Lower leg skin (tissue), 4 donors: ENCODE data around the gene EN2. TPM values are rescaled to one million over a fixed set of nuclear protein-coding genes. Genes with fewer than 3 reads are reported as not detected.

Source experiments
- DNase-seq, 2 donors: peaks; one replicate each; pipeline ENCODE4 v3.0.0-alpha.2; 2019; ENCODE audit warnings: low spot score in 2 of 2
- H3K4me3 ChIP-seq: fragments of 200-600 bp; sonication (generic); 2 replicates; pipeline ENCODE4 v1.5.1; 2017; ENCODE audit warnings: mild to moderate bottlenecking, low read depth; ENCODE audit not compliant: poor library complexity, severe bottlenecking
- CTCF ChIP-seq, 3 donors: fragments of 450-650 bp; IDR thresholded peaks; one replicate each; pipeline ENCODE4 v1.5.1; 2016; ENCODE audit warnings: antibody characterized with exemption in 3 of 3, mild to moderate bottlenecking in 3 of 3, moderate library complexity in 2 of 3
- POLR2A ChIP-seq, 2 donors: fragments of 450-650 bp; IDR thresholded peaks; one replicate each; pipeline ENCODE4 v1.6.1; 2016 to 2017; ENCODE audit warnings: antibody characterized with exemption in 2 of 2, mild to moderate bottlenecking in 1 of 2, moderate library complexity in 1 of 2
- WGBS, 2 donors: methylation state at CpG; one replicate each; pipeline ENCODE4 v1.1.5; 2018; 5-methylcytosine and 5-hydroxymethylcytosine counted together
- intact Hi-C: fragments of 100-400 bp; cut with DNase I; formaldehyde crosslinking; loops from one replicate; pipeline ENCODE4 v1.15.0; 2023; ENCODE audit warnings: low total_unique reads
- total RNA-seq, 4 donors: library from RNA; depleted of rRNA; stranded (reverse); fragments of >200 nt; gene quantifications; one replicate each; pipeline ENCODE4 v1.1.0, GENCODE V29; 2016

EN2 gene
- total RNA-seq, 4 donors from 2014 or later = 0.04 to 0.52 TPM; not detected in 2

GRCh38 chr7:155464183-155464582 lies 6.3 kb downstream of the EN2 start:
- no peak for TF ChIP-seq CTCF (IDR thresholded peaks at IDR 0.05)
- TF ChIP-seq POLR2A (IDR thresholded peaks at IDR 0.05) = no peak
- no peak overlapping the region for H3K4me3 ChIP-seq
- no peak for DNase-seq
- intact Hi-C loops = no loop called here
- WGBS, 2 donors = 25 to 31% methylated on average over 6 of the region's 6 CpGs

DNA sequence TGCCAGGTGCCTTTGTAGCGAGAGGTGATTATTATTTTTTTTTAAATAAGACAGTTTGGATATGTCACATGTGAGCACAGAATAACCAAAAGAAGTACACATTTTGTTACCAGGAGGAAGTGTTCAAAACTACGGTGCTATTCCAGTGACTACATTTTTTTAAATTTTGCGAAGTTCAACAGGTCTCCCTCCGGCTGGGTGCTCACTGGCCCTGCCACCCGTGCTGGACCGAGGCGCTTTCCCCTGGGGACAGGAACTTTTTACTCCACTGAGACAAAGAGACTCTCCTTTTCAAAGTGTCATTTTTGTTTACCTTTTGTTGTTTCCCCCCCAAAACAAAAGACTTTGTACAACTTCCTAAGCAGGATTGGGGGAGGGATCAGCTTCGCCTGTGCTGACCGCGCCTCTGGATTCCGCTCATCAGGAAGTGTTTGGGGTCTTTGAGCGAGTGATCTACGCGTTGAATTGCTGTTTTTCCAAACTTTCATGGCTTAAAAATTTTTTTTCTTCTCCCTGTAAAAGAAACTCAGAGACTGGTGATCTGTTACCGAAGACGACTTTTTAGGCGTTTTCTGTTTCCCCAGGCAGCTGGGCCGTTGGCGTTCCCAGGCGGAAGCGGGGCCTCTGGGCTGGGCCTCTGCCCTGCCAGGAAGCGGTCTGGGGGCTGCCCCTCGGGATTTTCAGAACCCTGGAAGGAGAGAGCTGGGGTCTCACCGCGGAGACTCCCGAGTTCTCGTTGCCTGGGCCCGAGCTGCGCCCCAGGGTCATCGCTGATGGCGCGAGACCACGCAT lies 7.2 kb downstream of the EN2 start:
- no peak overlapping the region for H3K4me3 ChIP-seq
- TF ChIP-seq POLR2A (IDR thresholded peaks at IDR 0.05) (no peak), CTCF (IDR thresholded peaks at IDR 0.05) (no peak)
- no peak for DNase-seq
- intact Hi-C loops = no loop called here
- 15 to 18% methylated on average over 33 of the region's 33 CpGs for WGBS, 2 donors

GRCh38 chr7:155465761-155466141 lies 7.8 kb downstream of the EN2 start:
- TF ChIP-seq CTCF (IDR thresholded peaks at IDR 0.05) (no peak), POLR2A (IDR thresholded peaks at IDR 0.05) (no peak)
- 12 to 18% methylated on average over 9 of the region's 9 CpGs for WGBS, 2 donors
- DNase-seq = no peak
- H3K4me3 ChIP-seq = no peak overlapping the region
- intact Hi-C loops = no loop called here

DNA sequence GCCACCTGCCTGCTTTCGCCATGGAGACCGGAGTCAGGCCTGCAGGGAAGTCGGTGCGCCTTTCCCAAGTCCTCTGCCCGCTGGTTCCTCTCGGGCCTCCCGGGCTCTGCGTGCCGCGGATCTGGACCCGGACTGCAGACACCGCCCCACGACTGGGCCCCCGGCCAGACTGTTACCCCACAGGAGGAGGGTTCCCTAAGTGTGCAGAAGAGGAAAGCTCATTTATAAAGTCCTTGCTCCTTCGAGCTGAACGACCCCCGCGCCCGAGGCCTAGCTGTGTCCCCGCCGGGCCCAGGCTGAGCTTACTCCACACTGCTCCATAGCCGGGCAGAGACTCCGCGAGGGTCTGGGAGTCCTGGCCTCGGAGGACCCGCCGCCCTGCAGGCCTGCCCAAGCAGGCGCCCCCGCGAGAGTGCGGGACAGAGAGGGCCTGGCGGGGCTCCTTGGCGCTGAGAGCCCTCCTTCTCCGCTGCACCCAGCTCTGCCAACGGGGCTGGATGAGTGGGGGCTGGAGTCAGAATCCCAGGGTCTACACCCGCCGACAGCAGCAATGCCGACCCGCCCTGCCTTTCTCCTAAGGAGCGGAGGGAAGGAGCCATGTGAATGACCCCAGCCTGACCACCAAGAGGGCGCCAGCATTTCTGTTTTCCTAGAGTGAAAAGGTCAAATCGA lies 8.3 kb downstream of the EN2 start:
- DNase-seq = no peak
- WGBS, 2 donors = 5 to 11% methylated on average over 32 to 39 of the region's 42 CpGs
- no peak for TF ChIP-seq CTCF (IDR thresholded peaks at IDR 0.05)
- no peak for TF ChIP-seq POLR2A (IDR thresholded peaks at IDR 0.05)
- intact Hi-C loops = no loop called here
- H3K4me3 ChIP-seq = no peak overlapping the region

GRCh38 chr7:155466814-155467733 lies 9.1 kb downstream of the EN2 start:
- intact Hi-C loops = no loop called here
- DNase-seq = no peak
- TF ChIP-seq POLR2A (IDR thresholded peaks at IDR 0.05) (no peak), CTCF (IDR thresholded peaks at IDR 0.05) (no peak)
- WGBS, 2 donors = 9 to 10% methylated on average over 26 to 70 of the region's 78 CpGs
- H3K4me3 ChIP-seq = no peak overlapping the region
